Measurements from ENCODE around the gene CACNG4. TPM values are rescaled to one million over a fixed set of nuclear protein-coding genes. Genes with fewer than 3 reads are reported as not detected.

CACNG4 gene
- total RNA-seq, 1 donor from 2014 or later: 0.34 TPM

DNA sequence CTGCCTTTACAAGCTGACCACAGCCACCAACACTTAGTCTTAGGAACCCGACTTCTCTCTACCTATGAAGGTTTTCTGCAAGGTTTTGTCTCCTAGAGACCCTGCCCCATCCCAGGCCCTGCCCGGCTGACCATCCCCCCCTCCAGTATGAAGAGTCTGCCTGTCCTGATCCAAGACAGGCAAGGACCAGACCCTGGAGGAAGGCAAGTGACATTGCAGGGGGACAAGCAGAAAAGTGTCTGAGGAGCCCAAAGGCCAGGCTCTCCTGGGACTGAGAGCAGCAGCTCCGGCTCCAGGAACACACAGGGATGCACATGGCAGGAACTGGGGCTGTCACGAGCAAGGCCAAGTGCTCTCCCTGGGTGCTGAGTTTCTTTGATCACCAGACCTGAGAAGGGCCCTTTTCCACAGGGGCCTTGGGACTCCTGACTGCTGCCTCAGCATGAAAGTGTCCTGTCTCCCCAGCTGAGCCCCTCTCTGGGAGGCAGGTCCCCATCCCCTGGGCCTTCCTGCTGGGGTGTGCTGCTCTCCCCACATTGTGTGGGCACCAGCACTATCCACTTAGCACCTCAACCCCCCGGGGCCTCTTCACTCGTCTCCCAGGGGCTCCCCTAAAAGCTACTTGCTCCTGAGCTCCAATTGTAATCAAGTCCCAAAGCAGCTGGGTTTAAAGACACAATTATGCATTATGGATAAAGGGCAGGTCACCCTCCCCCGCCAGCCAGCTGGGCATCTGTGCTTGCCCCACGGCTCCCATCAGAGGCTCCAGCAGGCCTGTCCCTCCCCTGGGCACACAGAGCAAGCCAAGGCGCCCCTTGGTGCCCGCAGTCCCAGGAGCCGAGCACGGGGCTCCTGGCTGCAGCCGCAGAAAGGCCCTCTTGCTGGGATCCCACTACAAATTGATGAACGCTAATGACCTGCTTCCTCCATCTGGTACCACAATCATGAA lies 11.6 kb upstream of the CACNG4 start:
- H3K4me3 Mint-ChIP-seq: no peak overlapping the region
- H3K4me1 Mint-ChIP-seq: peaks cover 22% of the 10 kb centered on the region
- H3K4me2 ChIP-seq: no peak overlapping the region
- H3K9ac ChIP-seq: no peak overlapping the region
- no peak for TF ChIP-seq EZH2 (IDR thresholded peaks at IDR 0.05)
- no peak for TF ChIP-seq EZH2phosphoT487 (IDR thresholded peaks at IDR 0.05)
- TF ChIP-seq, protein P1, sequence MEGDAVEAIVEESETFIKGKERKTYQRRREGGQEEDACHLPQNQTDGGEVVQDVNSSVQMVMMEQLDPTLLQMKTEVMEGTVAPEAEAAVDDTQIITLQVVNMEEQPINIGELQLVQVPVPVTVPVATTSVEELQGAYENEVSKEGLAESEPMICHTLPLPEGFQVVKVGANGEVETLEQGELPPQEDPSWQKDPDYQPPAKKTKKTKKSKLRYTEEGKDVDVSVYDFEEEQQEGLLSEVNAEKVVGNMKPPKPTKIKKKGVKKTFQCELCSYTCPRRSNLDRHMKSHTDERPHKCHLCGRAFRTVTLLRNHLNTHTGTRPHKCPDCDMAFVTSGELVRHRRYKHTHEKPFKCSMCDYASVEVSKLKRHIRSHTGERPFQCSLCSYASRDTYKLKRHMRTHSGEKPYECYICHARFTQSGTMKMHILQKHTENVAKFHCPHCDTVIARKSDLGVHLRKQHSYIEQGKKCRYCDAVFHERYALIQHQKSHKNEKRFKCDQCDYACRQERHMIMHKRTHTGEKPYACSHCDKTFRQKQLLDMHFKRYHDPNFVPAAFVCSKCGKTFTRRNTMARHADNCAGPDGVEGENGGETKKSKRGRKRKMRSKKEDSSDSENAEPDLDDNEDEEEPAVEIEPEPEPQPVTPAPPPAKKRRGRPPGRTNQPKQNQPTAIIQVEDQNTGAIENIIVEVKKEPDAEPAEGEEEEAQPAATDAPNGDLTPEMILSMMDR (IDR thresholded peaks at IDR 0.05): peak; percentile 25
- H3K27ac Mint-ChIP-seq: no peak overlapping the region
- H3K27ac ChIP-seq: no peak overlapping the region
- no peaks in the 10 kb centered on the region for H3K79me2 ChIP-seq (ENCODE audit: low read depth)
- H2AFZ ChIP-seq (replicated peaks): no peak overlapping the region
- no peaks in the 10 kb centered on the region for H3K36me3 ChIP-seq
- H4K20me1 ChIP-seq (ENCODE audit: low read depth): no peaks in the 10 kb centered on the region
- DNase-seq (ENCODE audit: low spot score): no peak
- H3K4me3 ChIP-seq: no peak overlapping the region
- peaks cover 15% of the 10 kb centered on the region for H3K9me3 Mint-ChIP-seq
- no peaks in the 10 kb centered on the region for H3F3A ChIP-seq (ENCODE audit: low read depth)
- peaks cover 6% of the 10 kb centered on the region for H3K4me1 ChIP-seq
- peaks cover 17% of the 10 kb centered on the region for H3K27me3 Mint-ChIP-seq (ENCODE audit: insufficient read depth, low read depth)
- no peaks in the 10 kb centered on the region for H3K9me3 ChIP-seq (ENCODE audit: low read depth)
- H3K36me3 Mint-ChIP-seq: peaks cover 2% of the 10 kb centered on the region
- H3K27me3 ChIP-seq: no peaks in the 10 kb centered on the region

DNA sequence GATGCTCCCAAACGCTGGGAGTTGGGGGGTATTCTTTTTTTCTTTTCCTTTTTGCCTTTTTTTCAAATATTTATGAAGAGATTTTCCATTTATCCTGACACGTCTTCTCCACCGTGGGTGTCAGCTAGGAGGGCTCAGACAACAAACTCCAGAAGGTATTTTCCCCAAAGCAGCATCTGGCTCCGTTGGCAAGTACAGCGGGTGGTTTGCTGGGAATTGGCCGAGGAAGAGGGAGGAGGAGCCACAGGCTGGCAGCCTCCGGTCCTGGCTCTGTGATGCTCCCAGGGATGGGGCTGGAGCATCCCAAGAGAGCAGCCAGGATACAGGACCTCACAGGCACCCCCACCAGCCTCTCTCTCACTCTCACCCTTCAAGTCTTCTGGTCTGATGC lies 10.9 kb upstream of the CACNG4 start:
- peaks cover 2% of the 10 kb centered on the region for H3K36me3 Mint-ChIP-seq
- Histone ChIP-seq H3K79me2 (ENCODE audit: low read depth) (no peaks in the 10 kb centered on the region), H3K27me3 (no peaks in the 10 kb centered on the region), H3K27ac (no peak overlapping the region), H3F3A (ENCODE audit: low read depth) (no peaks in the 10 kb centered on the region), H3K9ac (no peak overlapping the region), H3K9me3 (ENCODE audit: low read depth) (no peaks in the 10 kb centered on the region), H3K4me3 (no peak overlapping the region), H2AFZ (replicated peaks) (no peak overlapping the region), H3K4me2 (no peak overlapping the region), H3K4me1 (peaks cover 13% of the 10 kb centered on the region), H3K36me3 (no peaks in the 10 kb centered on the region), H4K20me1 (ENCODE audit: low read depth) (no peaks in the 10 kb centered on the region)
- H3K27ac Mint-ChIP-seq: no peak overlapping the region
- H3K4me1 Mint-ChIP-seq: peaks cover 27% of the 10 kb centered on the region
- H3K4me3 Mint-ChIP-seq: no peak overlapping the region
- DNase-seq (ENCODE audit: low spot score): no peak
- TF ChIP-seq, protein P1 (IDR thresholded peaks at IDR 0.05): no peak
- TF ChIP-seq EZH2phosphoT487 (IDR thresholded peaks at IDR 0.05) (no peak), EZH2 (IDR thresholded peaks at IDR 0.05) (no peak)
- peaks cover 17% of the 10 kb centered on the region for H3K27me3 Mint-ChIP-seq (ENCODE audit: insufficient read depth, low read depth)
- H3K9me3 Mint-ChIP-seq: peaks cover 15% of the 10 kb centered on the region

DNA sequence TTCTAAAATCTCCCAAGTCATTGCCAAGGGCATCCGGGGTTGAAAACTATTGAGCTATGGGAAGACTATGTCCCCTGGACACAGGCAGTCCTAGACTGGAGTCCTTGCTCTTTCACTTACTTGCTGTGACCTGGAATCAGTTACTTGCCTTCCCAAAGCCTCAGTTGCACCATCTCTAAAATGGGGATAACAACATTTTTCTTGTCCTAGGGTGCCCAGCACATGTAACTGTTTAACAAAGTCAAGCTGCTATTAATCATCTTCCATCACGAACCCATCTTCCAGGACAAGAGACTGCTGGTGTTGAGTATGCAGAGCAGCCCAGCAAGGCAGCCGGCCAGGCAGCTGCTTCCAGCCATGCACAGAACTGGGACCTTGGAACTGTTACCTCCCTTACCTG lies 9.9 kb upstream of the CACNG4 start:
- no peak for DNase-seq (ENCODE audit: low spot score)
- Mint-ChIP-seq H3K9me3 (peaks cover 9% of the 10 kb centered on the region), H3K27me3 (ENCODE audit: insufficient read depth, low read depth) (peaks cover 15% of the 10 kb centered on the region), H3K36me3 (peaks cover 2% of the 10 kb centered on the region), H3K4me3 (no peak overlapping the region), H3K4me1 (peaks cover 23% of the 10 kb centered on the region), H3K27ac (peak overlapping the region; percentile 57)
- H3K4me1 ChIP-seq: peaks cover 16% of the 10 kb centered on the region
- H3K36me3 ChIP-seq: no peaks in the 10 kb centered on the region
- H3K9ac ChIP-seq: no peak overlapping the region
- no peak overlapping the region for H3K4me2 ChIP-seq
- no peaks in the 10 kb centered on the region for H3K79me2 ChIP-seq (ENCODE audit: low read depth)
- no peaks in the 10 kb centered on the region for H4K20me1 ChIP-seq (ENCODE audit: low read depth)
- H3K9me3 ChIP-seq (ENCODE audit: low read depth): no peaks in the 10 kb centered on the region
- no peak overlapping the region for H2AFZ ChIP-seq (replicated peaks)
- TF ChIP-seq EZH2phosphoT487 (IDR thresholded peaks at IDR 0.05): no peak
- no peak for TF ChIP-seq EZH2 (IDR thresholded peaks at IDR 0.05)
- TF ChIP-seq, protein P1 (IDR thresholded peaks at IDR 0.05): no peak
- no peaks in the 10 kb centered on the region for H3K27me3 ChIP-seq
- no peak overlapping the region for H3K27ac ChIP-seq
- H3F3A ChIP-seq (ENCODE audit: low read depth): peaks cover 1% of the 10 kb centered on the region
- no peak overlapping the region for H3K4me3 ChIP-seq
